SK-N-SH (cell line): ENCODE measurements around the gene ZNF101. TPM values are rescaled to one million over a fixed set of nuclear protein-coding genes. Genes with fewer than 3 reads are reported as not detected.
"Not testable (repeated sequence)": the region's sequence is repeated elsewhere in the genome, so short reads cannot be mapped to it uniquely, and the experiment has no call there.

Source experiments
- CTCF ChIA-PET: fragments of 300-600, 350-600 bp; formaldehyde crosslinking; extraction: SDS; loops from one replicate; lab custom pipeline; 2021; lab: Yijun Ruan, JAX
- POLR2A ChIA-PET: fragments of 350-600 bp; sonication (Branson Sonifier 250); formaldehyde crosslinking; extraction: SDS; loops from one replicate; lab custom pipeline; 2020; ENCODE audit warnings: antibody characterized with exemption, inconsistent platforms; lab: Yijun Ruan, JAX
- DNase-seq: peaks from one replicate; pipeline ENCODE4 v3.0.0; 2012
- H2AFZ ChIP-seq: fragments of 200-600 bp; sonication (generic); 2 replicates; pipeline ENCODE4 v1.8.1; 2016; ENCODE audit warnings: antibody characterized with exemption, mild to moderate bottlenecking, low read depth
- H3F3A ChIP-seq: fragments of 200-600 bp; sonication (generic); replicated peaks from 2 replicates; pipeline ENCODE3; 2016; ENCODE audit warnings: antibody characterized with exemption, mild to moderate bottlenecking; ENCODE audit not compliant: insufficient read depth
- H3K27ac ChIP-seq, 2 experiments: fragments of 200-500 bp in 1 of 2; fragments of 200-600 bp in 1 of 2; sonication (Bioruptor generic) in 1 of 2; sonication (generic), shearing (Covaris generic) in 1 of 2; 2 replicates each; pipeline versions ENCODE4 v1.5.1 to v1.6.1; 2014 to 2016; ENCODE audit warnings: low read depth in 2 of 2, inconsistent platforms in 1 of 2, low read length in 1 of 2, mild to moderate bottlenecking in 1 of 2, mixed read lengths in 1 of 2
- H3K27me3 ChIP-seq: fragments of 200-600 bp; sonication (generic), shearing (Covaris generic); 2 replicates; pipeline ENCODE4 v1.6.1; 2016; ENCODE audit warnings: mixed run types; ENCODE audit not compliant: insufficient read depth
- H3K36me3 ChIP-seq, 2 experiments: fragments of 200-500 bp in 1 of 2; fragments of 200-600 bp in 1 of 2; sonication (Bioruptor generic) in 1 of 2; sonication (generic) in 1 of 2; replicated peaks in 1 of 2; 2 replicates each; pipeline versions ENCODE3 to v1.5.1; 2014 to 2016; ENCODE audit warnings: low read length in 1 of 2, mild to moderate bottlenecking in 1 of 2; ENCODE audit not compliant: insufficient read depth in 2 of 2, control insufficient read depth in 1 of 2
- H3K4me1 ChIP-seq, 2 experiments: fragments of 200-500 bp in 1 of 2; fragments of 200-600 bp in 1 of 2; sonication (Bioruptor generic) in 1 of 2; sonication (generic), shearing (Covaris generic) in 1 of 2; 2 replicates each; pipeline versions ENCODE4 v1.5.1 to v1.6.1; 2014 to 2016; ENCODE audit warnings: low read depth in 1 of 2, low read length in 1 of 2, mixed run types in 1 of 2; ENCODE audit not compliant: insufficient read depth in 2 of 2, control insufficient read depth in 1 of 2
- H3K4me2 ChIP-seq: fragments of 200-600 bp; sonication (generic), shearing (Covaris generic); 2 replicates; pipeline ENCODE4 v1.6.1; 2017; ENCODE audit warnings: mixed run types
- H3K4me3 ChIP-seq, 2 experiments: fragments of 200-500 bp in 1 of 2; fragments of 200-600 bp in 1 of 2; sonication (Bioruptor generic) in 1 of 2; sonication (generic), shearing (Covaris generic) in 1 of 2; 2 replicates each; pipeline versions ENCODE4 v1.5.1 to v1.8.1; 2014 to 2016; ENCODE audit warnings: low read depth in 2 of 2, inconsistent platforms in 1 of 2, low read length in 1 of 2, mild to moderate bottlenecking in 1 of 2, mixed read lengths in 1 of 2, moderate library complexity in 1 of 2
- H3K79me2 ChIP-seq: fragments of 200-600 bp; sonication (generic); 2 replicates; pipeline ENCODE4 v1.8.1; 2017; ENCODE audit warnings: mild to moderate bottlenecking; ENCODE audit not compliant: insufficient read depth
- H3K9ac ChIP-seq: fragments of 200-600 bp; sonication (generic); 2 replicates; pipeline ENCODE4 v1.6.1; 2017; ENCODE audit warnings: mixed run types
- H3K9me2 ChIP-seq: fragments of 200-600 bp; sonication (generic); 2 replicates; pipeline ENCODE4 v1.6.1; 2017; ENCODE audit warnings: mixed run types
- H3K9me3 ChIP-seq: fragments of 200-600 bp; sonication (generic); 2 replicates; pipeline ENCODE4 v1.6.1; 2017; ENCODE audit warnings: mixed run types, mild to moderate bottlenecking, moderate library complexity
- H4K20me1 ChIP-seq: fragments of 200-600 bp; sonication (generic); 2 replicates; pipeline ENCODE4 v1.6.1; 2017; ENCODE audit warnings: mild to moderate bottlenecking, mixed run types; ENCODE audit not compliant: insufficient read depth
- EP300 ChIP-seq, 2 experiments: IDR thresholded peaks; 2 replicates each; pipeline versions ENCODE4 v1.4.0 to v1.6.1; 2012; ENCODE audit warnings: borderline replicate concordance in 1 of 2, low read depth in 1 of 2, low read length in 1 of 2
- FOXJ3 ChIP-seq: sonication (generic); formaldehyde crosslinking; IDR thresholded peaks from 2 replicates; pipeline ENCODE4 v1.5.1; 2020; ENCODE audit warnings: mild to moderate bottlenecking, missing genetic modification reagents
- FOXM1 ChIP-seq: IDR thresholded peaks from 2 replicates; pipeline ENCODE4 v1.4.0; 2012; ENCODE audit warnings: low read depth, mild to moderate bottlenecking
- GATA2 ChIP-seq: sonication (generic); formaldehyde crosslinking; IDR thresholded peaks from 2 replicates; pipeline ENCODE4 v1.5.0; 2020; ENCODE audit warnings: mild to moderate bottlenecking, missing genetic modification reagents
- IRF3 ChIP-seq: fragments of 150-350 bp; IDR thresholded peaks from 2 replicates; pipeline ENCODE4 v1.6.1; 2016; ENCODE audit warnings: mild to moderate bottlenecking, low read depth, low read length
- MEF2A ChIP-seq: IDR thresholded peaks from 2 replicates; pipeline ENCODE4 v1.4.0; 2012; ENCODE audit warnings: low read depth, borderline replicate concordance
- MXI1 ChIP-seq: IDR thresholded peaks from 2 replicates; pipeline ENCODE4 v1.6.1; 2012; ENCODE audit warnings: mild to moderate bottlenecking, low read depth, low read length, improper control_type of control experiment
- PBX3 ChIP-seq: IDR thresholded peaks from 2 replicates; pipeline ENCODE4; 2012
- POLR2AphosphoS5 ChIP-seq: IDR thresholded peaks from 2 replicates; pipeline ENCODE4 v1.6.1; 2012; ENCODE audit warnings: low read depth, low read length
- RXRA ChIP-seq: IDR thresholded peaks from 2 replicates; pipeline ENCODE4 v1.4.0; 2012; ENCODE audit warnings: low read depth, mild to moderate bottlenecking, borderline replicate concordance
- SIN3A ChIP-seq: IDR thresholded peaks from 2 replicates; pipeline ENCODE4 v1.6.1; 2012; ENCODE audit warnings: low read depth, mild to moderate bottlenecking, low read length, moderate library complexity, borderline replicate concordance
- SMC3 ChIP-seq: IDR thresholded peaks from 2 replicates; pipeline ENCODE4 v1.6.1; 2012; ENCODE audit warnings: low read depth, low read length, improper control_type of control experiment
- TCF12 ChIP-seq: IDR thresholded peaks from 2 replicates; pipeline ENCODE4 v1.4.0; 2012
- TEAD4 ChIP-seq: IDR thresholded peaks from 2 replicates; pipeline ENCODE4 v1.4.0; 2012; ENCODE audit warnings: mild to moderate bottlenecking, borderline replicate concordance; ENCODE audit not compliant: insufficient read depth
- YY1 ChIP-seq: IDR thresholded peaks from 2 replicates; pipeline ENCODE4 v1.4.0; 2012; ENCODE audit warnings: low read depth, mild to moderate bottlenecking
- WGBS: methylation state at CpG from one replicate; pipeline ENCODE4 v1.1.6; 2017; ENCODE audit warnings: low lambda C conversion rate; 5-methylcytosine and 5-hydroxymethylcytosine counted together
- polyA plus RNA-seq, 3 experiments: library from polyadenylated mRNA; depleted of rRNA; stranded (reverse); fragments of >200 nt; gene quantifications; 2 replicates each; pipeline ENCODE4 v1.2.3, GENCODE V29; 2012
- TF ChIP-seq, protein P1 (sequence below): IDR thresholded peaks from 2 replicates; pipeline ENCODE4 v1.4.0; 2012; ENCODE audit warnings: low read depth

The ZNF101 gene
- polyA plus RNA-seq, 1 of the 3 experiments (the other 2 are of a cell fraction) = 2.4 TPM

DNA sequence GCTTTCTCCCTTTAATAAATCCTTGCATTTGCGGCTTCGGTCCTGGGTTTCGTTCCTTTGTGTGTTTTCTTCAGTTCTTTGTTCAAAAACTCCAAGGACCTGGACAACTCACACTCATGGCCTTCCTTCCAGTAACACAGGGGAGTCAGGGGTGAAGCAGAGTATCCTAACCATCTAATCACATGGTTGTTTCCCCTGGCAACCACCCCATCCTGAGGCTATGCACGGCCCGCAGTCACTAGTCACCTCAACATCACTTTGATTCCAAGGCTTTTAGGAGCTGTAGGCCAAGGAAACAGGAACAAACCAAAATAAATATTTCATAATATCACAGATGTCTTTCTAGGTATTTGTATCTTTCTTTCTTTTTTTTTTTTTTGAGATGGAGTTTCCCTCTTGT lies 28.9 kb downstream of the ZNF101 start (continued):
- TF ChIP-seq PBX3 (no peak), YY1 (no peak)

- H3K9ac ChIP-seq, H3K27ac ChIP-seq, H3K4me3 ChIP-seq, H3K79me2 ChIP-seq, H3K9me3 ChIP-seq, H3K9me2 ChIP-seq, H4K20me1 ChIP-seq, H3K4me1 ChIP-seq, H3F3A ChIP-seq, CTCF ChIA-PET, H3K36me3 ChIP-seq, H3K4me2 ChIP-seq, H2AFZ ChIP-seq, DNase-seq, POLR2A ChIA-PET, H3K27me3 ChIP-seq: not testable (repeated sequence)
- WGBS = 65% methylated on average over 1 of the region's 1 CpG
Measured at GRCh38 chr19:19700493-19700892, 31.9 kb downstream of the ZNF101 start.

GRCh38 chr19:19704836-19705235 lies 36.2 kb downstream of the ZNF101 start:
- H4K20me1 ChIP-seq = no peaks in the 10 kb centered on the region
- no peaks in the 10 kb centered on the region for H3F3A ChIP-seq
- H3K79me2 ChIP-seq = no peaks in the 10 kb centered on the region
- no peaks in the 10 kb centered on the region for H3K9me2 ChIP-seq
- no peaks in the 10 kb centered on the region for H3K27me3 ChIP-seq
- no peak overlapping the region for H3K27ac ChIP-seq
- H2AFZ ChIP-seq = no peak overlapping the region
- no peak overlapping the region for H3K9ac ChIP-seq
- TF ChIP-seq MXI1 (no peak), IRF3 (no peak), EP300 (IDR thresholded peaks at IDR 0.05; ENCODE audit: borderline replicate concordance in 1 of 2, low read depth in 1 of 2, low read length in 1 of 2) (no peak), RXRA (no peak), FOXJ3 (CRISPR knock-in tag) (no peak), GATA2 (no peak), SMC3 (no peak), SIN3A (no peak), FOXM1 (no peak), POLR2AphosphoS5 (no peak), TCF12 (no peak), MEF2A (no peak), TEAD4 (no peak)
- TF ChIP-seq, protein P1, sequence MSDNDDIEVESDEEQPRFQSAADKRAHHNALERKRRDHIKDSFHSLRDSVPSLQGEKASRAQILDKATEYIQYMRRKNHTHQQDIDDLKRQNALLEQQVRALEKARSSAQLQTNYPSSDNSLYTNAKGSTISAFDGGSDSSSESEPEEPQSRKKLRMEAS = no peak
- TF ChIP-seq, all 33 proteins: peak for 0
- WGBS = 54% methylated on average over 6 of the region's 6 CpGs
- DNase-seq = no peak
- ChIA-PET POLR2A (no interaction called here), CTCF (interaction anchor here (0.6 kb wide), 1 partner anchor 188 kb away, joined by 3 read pairs; no protein-coding TSS in a partner anchor)
- Histone ChIP-seq H3K36me3 (peaks cover 0 to 4% of the 10 kb centered on the region in 2 experiments), H3K4me3 (no peak overlapping the region), H3K4me2 (no peak overlapping the region), H3K9me3 (peaks cover 10% of the 10 kb centered on the region), H3K4me1 (no peaks in the 10 kb centered on the region)
